ELR (cell line): Measurements from ENCODE around the gene GNAT2.
A peak's percentile ranks its signal among the peaks of the same experiment; 100 is the strongest.
"Not testable (repeated sequence)": the region's sequence is repeated elsewhere in the genome, so short reads cannot be mapped to it uniquely, and the experiment has no call there.

ENCODE experiments used
- DNase-seq: peaks from one replicate; pipeline ENCODE4 v3.0.0-alpha.2; 2015; ENCODE audit warnings: low read depth

The GNAT2 gene

GRCh38 chr1:109619576-109620400 is at the start of gene GNAT2, which contains the start of gene AMPD2:
Gene GNAT2 (minus strand): TSS chr1:109619616. CDS start chr1:109612870, 6,746 bp downstream.
Gene AMPD2 (plus strand): TSS chr1:109619837. CDS start chr1:109621176, 1,339 bp downstream.
- peak; percentile 91 for DNase-seq

GRCh38 chr1:109668123-109668775 is 48.8 kb upstream of the GNAT2 start:
- DNase-seq, result no peak

- DNase-seq, result peak; percentile 90
Measured at GRCh38 chr1:109667452-109668122, 48.2 kb upstream of the GNAT2 start, which contains the start of gene GSTM2. Gene GSTM2 (plus strand): TSS chr1:109668057. CDS start chr1:109668116, 59 bp downstream.

- no peak for DNase-seq
Measured at GRCh38 chr1:109664671-109665070, 45.3 kb upstream of the GNAT2 start.

GRCh38 chr1:109661391-109661790 is 42.0 kb upstream of the GNAT2 start:
- DNase-seq, result no peak

- DNase-seq, result not testable (repeated sequence)
Measured at GRCh38 chr1:109660691-109661026, 41.2 kb upstream of the GNAT2 start.

GRCh38 chr1:109659997-109660690 is 40.7 kb upstream of the GNAT2 start:
- no peak for DNase-seq

DNA sequence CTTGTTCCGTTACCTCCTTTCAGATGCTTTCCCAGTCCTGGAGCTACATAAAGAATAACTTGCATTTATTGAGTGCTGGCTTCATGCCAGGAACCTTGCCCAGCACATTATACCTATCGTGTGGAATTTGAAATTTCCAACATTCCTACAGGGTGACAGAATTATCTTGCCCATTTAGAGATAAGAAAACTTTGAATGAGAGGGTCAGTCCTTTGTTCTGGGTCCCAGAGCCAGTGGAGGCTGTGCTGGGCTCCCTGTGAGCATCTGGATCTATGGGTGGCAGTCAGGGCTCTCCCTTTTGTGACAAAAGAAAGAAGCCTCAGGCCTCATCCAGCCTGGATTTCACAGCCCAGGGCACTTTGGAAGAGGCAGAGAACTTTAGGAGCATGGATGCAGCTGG is 39.7 kb upstream of the GNAT2 start:
- DNase-seq, result no peak

DNA sequence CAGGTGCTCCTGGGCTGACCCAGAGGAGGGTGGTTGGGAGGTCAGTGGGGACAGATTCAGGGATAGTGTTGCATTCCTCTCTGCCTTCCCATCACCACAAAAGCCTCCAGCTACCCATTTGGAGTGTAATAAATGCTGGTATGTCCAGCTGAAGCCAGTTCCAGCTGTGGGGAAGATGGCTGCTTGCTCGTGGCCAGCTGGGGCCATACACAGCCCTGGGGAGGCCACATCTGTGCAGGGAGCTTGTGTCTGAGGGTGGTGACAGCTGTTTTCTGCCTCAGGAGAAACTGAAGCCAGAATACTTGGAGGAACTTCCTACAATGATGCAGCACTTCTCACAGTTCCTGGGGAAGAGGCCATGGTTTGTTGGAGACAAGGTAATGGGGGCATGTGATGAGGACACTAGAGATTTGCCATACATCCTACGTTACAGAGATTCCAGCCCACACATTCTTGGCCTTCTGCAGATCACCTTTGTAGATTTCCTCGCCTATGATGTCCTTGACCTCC is 39.2 kb upstream of the GNAT2 start:
- no peak for DNase-seq

DNA sequence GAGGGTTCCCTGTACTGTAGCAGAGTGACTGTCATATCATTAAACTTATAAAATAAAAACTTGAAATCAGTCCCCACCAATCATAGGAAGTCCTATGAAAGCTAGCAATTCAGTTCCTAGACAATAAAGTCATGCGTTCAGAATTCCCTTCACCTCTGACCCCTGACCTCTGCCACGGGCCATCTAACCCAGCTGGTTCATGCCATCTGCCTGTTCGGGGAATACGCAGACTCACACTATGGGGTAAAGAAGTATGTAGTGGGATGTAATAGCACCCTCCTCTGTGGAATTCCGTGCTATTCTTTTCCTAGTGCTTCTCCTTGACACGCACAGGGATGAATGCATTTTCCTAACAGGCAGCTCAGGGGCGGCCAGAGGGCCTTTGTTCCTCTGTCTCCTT is 38.6 kb upstream of the GNAT2 start:
- no peak for DNase-seq

DNA sequence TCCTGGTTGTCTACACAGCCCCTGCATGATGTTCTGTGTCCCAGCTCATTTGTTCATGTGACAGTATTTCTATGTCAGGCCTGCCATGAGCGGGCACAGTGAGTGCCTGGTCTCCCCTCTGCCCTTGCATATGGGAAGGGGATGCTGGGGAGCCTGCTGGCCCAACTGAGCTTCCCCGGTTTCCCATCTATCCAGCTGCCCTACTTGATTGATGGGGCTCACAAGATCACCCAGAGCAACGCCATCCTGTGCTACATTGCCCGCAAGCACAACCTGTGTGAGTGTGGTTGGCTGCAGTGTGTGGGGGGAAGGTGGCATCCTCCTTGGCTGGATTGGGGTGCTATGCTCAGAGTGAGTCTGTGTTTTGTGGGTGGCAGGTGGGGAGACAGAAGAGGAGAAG is 38.0 kb upstream of the GNAT2 start:
- no peak for DNase-seq

- DNase-seq, result peak; percentile 76
Measured at GRCh38 chr1:109655615-109656519, 36.5 kb upstream of the GNAT2 start, which contains the start of gene GSTM4. Gene GSTM4 (plus strand): TSS chr1:109656099. CDS start chr1:109656390, 291 bp downstream.

DNA sequence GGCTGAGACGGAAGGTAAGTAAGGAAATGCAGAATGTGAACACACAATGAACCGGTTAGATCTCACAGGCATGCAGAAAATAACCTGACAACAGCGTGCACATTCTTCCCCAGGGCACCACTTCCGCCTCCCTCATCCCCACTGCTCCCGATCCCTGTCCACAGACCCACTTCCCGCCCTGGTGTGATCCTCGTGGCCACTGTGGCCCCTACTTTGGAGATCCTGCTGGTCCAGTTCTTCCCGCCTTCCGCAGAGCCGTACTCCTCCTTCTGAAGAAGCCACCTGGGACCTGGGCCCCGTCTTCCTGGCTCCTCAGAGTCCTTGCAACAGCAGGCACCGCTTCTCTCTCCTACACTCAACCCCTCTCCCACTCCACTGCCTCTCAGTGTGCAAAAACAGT is 35.1 kb upstream of the GNAT2 start:
- DNase-seq, result no peak

- no peak for DNase-seq
Measured at GRCh38 chr1:109653306-109653705, 33.9 kb upstream of the GNAT2 start.

GRCh38 chr1:109652402-109652801 is 33.0 kb upstream of the GNAT2 start:
- DNase-seq, result no peak

DNA sequence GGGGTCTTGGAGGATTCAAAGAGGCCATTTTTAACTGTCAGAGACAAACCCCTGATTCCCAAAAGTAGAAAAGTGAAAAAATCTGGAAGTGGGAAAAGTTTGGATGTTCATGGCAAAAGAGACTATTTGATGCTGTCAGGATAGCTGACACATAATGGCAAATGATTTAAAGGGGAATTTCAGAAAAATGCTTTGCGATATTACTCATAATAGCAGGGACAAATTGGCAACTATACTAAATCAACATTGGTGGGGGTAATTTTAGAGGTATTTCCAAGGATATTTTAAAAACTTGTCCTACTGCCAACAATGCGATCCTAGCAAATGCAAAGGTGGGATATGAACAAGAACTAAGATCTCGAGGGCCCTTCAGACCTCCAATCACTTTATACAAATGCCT is 31.2 kb upstream of the GNAT2 start:
- DNase-seq, result peak; percentile 32

DNA sequence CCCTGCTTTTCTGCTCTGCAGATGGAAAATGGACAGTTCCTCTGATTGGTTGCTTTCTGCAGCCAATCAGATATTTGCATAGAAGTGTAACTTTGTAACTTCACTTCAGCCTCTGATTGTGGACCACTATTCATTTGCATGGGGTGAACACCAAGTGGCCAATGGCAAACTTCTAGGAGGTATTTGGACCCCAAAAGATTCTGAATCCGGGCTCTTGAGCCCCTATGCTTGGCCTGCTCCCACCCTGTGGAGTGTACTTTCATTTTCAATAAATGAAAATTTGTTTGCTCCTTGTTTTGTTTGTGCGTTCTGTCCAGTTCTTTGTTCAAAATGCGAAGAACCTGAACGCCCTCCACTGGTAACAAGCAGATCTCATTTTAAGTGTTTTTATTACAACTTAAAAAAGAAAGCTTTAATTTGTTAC is 30.1 kb upstream of the GNAT2 start:
- DNase-seq, result peak; percentile 66

GRCh38 chr1:109644670-109645069 is 25.3 kb upstream of the GNAT2 start:
- no peak for DNase-seq

DNA sequence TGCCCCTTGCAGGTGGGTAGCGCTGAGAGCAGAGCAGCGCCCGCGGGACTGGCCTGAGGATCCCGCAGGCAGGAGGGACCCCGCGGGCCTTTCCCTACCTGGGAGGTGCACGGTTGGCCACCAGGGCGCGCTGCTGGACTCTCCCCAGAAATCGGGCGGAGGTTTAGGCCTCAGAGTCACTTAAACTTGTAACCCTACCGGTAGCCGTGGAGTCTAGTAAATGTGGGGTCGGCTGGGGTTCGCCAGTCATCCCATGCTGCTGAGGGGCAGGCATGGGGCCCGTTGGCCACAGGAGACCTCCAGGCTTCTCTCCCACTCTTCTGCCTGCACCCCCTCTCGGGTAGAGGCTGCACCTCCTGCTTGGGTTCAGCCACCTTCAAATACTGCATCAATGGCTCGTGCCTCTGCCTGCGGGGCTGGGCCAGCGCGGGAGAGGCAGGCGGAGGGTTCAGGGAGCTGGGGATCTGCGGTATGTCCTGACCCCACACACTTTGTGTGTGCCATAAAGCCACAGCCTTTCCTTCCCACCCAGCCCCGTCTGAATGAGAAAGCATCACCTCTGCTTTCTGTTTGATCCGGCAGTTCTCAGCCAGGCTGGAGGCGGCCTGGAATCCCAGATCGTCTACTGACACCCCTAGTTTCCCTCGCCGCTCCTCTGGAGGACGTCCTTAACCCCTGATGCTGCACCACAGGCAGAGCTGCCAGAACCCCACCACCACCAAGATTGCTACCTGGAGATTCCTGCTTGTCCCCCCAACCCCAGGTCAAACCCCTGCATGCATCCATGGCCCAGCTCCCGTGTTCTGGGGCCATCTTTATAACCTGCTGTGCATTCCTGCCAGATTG is 24.2 kb upstream of the GNAT2 start:
- peak; percentile 77 for DNase-seq

GRCh38 chr1:109642626-109643025 is 23.2 kb upstream of the GNAT2 start:
- peak; percentile 32 for DNase-seq
